Neural cell (in vitro differentiated cells): Measurements from ENCODE around the gene SIK3. TPM values are rescaled to one million over a fixed set of nuclear protein-coding genes. Genes with fewer than 3 reads are reported as not detected.

Experiments used
- H2AFZ ChIP-seq: fragments of 200-600, 300-800 bp; sonication (generic), shearing (Covaris generic); 2 replicates; pipeline ENCODE4 v1.6.0; 2014; ENCODE audit warnings: low read depth, mild to moderate bottlenecking, antibody characterized with exemption, low read length, moderate library complexity
- H3F3A ChIP-seq: fragments of 200-600 bp; shearing (Covaris generic); 2 replicates; pipeline ENCODE4 v1.6.1; 2016; ENCODE audit warnings: mild to moderate bottlenecking, moderate library complexity, mixed read lengths, antibody characterized with exemption, low read length; ENCODE audit not compliant: insufficient read depth, poor library complexity, severe bottlenecking
- H3K27ac ChIP-seq: fragments of 200-600, 300-800 bp; sonication (generic), shearing (Covaris generic); 2 replicates; pipeline ENCODE4 v1.5.1; 2014; ENCODE audit warnings: mild to moderate bottlenecking, low read length, moderate library complexity
- H3K27me3 ChIP-seq: fragments of 300-800, 200-600 bp; sonication (generic), shearing (Covaris generic); 2 replicates; pipeline ENCODE4 v1.6.0; 2014; ENCODE audit warnings: mild to moderate bottlenecking, low read depth, low read length, moderate library complexity; ENCODE audit not compliant: insufficient read depth
- H3K36me3 ChIP-seq: fragments of 300-800, 200-600 bp; sonication (generic), shearing (Covaris generic); 2 replicates; pipeline ENCODE4 v1.5.1; 2014; ENCODE audit warnings: mild to moderate bottlenecking, antibody characterized with exemption, low read length, moderate library complexity; ENCODE audit not compliant: insufficient read depth
- H3K4me2 ChIP-seq: fragments of 300-800, 200-600 bp; sonication (generic), shearing (Covaris generic); 2 replicates; pipeline ENCODE4 v1.6.0; 2014; ENCODE audit warnings: mild to moderate bottlenecking, low read length
- H3K4me3 ChIP-seq: fragments of 300-800, 200-600 bp; sonication (generic), shearing (Covaris generic); 2 replicates; pipeline ENCODE4 v1.5.1; 2014; ENCODE audit warnings: mild to moderate bottlenecking, low read length, moderate library complexity
- H3K79me2 ChIP-seq: fragments of 200-600 bp; shearing (Covaris generic); replicated peaks from 2 replicates; pipeline ENCODE4 v1.6.0; 2014; ENCODE audit warnings: mild to moderate bottlenecking, low read length, moderate library complexity; ENCODE audit not compliant: insufficient read depth
- H3K9ac ChIP-seq: fragments of 300-800, 200-600 bp; sonication (generic), shearing (Covaris generic); 2 replicates; pipeline ENCODE4 v1.6.1; 2016; ENCODE audit warnings: mild to moderate bottlenecking, low read length, mixed read lengths
- H3K9me2 ChIP-seq: fragments of 200-600 bp; shearing (Covaris generic); 2 replicates; pipeline ENCODE4 v1.6.1; 2016; ENCODE audit warnings: mild to moderate bottlenecking, low read length, mixed read lengths; ENCODE audit not compliant: insufficient read depth
- H3K9me3 ChIP-seq: fragments of 200-600, 300-800 bp; sonication (generic), shearing (Covaris generic); 2 replicates; pipeline ENCODE4 v1.6.1; 2016; ENCODE audit warnings: mild to moderate bottlenecking, mixed run types, low read length, moderate library complexity, mixed read lengths
- H4K20me1 ChIP-seq: fragments of 200-600 bp; shearing (Covaris generic); 2 replicates; pipeline ENCODE4 v1.6.1; 2016; ENCODE audit warnings: mild to moderate bottlenecking, mixed run types; ENCODE audit not compliant: insufficient read depth
- CTCF ChIP-seq: fragments of 450-650 bp; IDR thresholded peaks from 2 replicates; pipeline ENCODE4 v1.5.1; 2014; ENCODE audit warnings: antibody characterized with exemption, mild to moderate bottlenecking, moderate library complexity; ENCODE audit not compliant: poor library complexity, severe bottlenecking
- EP300 ChIP-seq: fragments of 450-650 bp; conservative IDR thresholded peaks from 2 replicates; pipeline ENCODE4 v1.6.1; 2014; ENCODE audit warnings: antibody characterized with exemption, mild to moderate bottlenecking, moderate library complexity; ENCODE audit not compliant: poor library complexity, severe bottlenecking
- EZH2 ChIP-seq: fragments of 200-600, 300-800 bp; shearing (Covaris generic), sonication (generic); IDR thresholded peaks from 2 replicates; pipeline ENCODE4 v1.6.1; 2014; ENCODE audit warnings: antibody characterized with exemption, low read length, borderline replicate concordance, mild to moderate bottlenecking; ENCODE audit not compliant: insufficient read depth, poor library complexity, severe bottlenecking
- MXI1 ChIP-seq: fragments of 450-650 bp; conservative IDR thresholded peaks from 2 replicates; pipeline ENCODE4 v1.6.1; 2014; ENCODE audit warnings: antibody characterized with exemption, mild to moderate bottlenecking; ENCODE audit not compliant: poor library complexity, severe bottlenecking
- POLR2AphosphoS5 ChIP-seq: IDR thresholded peaks from 2 replicates; pipeline ENCODE4 v1.6.1; 2012
- RAD21 ChIP-seq: fragments of 450-650 bp; conservative IDR thresholded peaks from 2 replicates; pipeline ENCODE4 v1.6.1; 2014; ENCODE audit warnings: antibody characterized with exemption, mild to moderate bottlenecking, moderate library complexity
- REST ChIP-seq: IDR thresholded peaks from 2 replicates; pipeline ENCODE4 v1.6.1; 2012; ENCODE audit warnings: borderline replicate concordance
- SMC3 ChIP-seq: fragments of 450-650 bp; conservative IDR thresholded peaks from 2 replicates; pipeline ENCODE4 v1.6.1; 2014; ENCODE audit warnings: antibody characterized with exemption, mild to moderate bottlenecking, moderate library complexity; ENCODE audit not compliant: poor library complexity
- TAF1 ChIP-seq: IDR thresholded peaks from 2 replicates; pipeline ENCODE4 v1.6.1; 2012; ENCODE audit warnings: low read depth
- polyA plus RNA-seq: library from polyadenylated mRNA; depleted of rRNA; stranded (reverse); fragments of >200 nt; gene quantifications from 2 replicates; pipeline ENCODE4 v1.2.3, GENCODE V29; 2014

SIK3 gene
- polyA plus RNA-seq, 1 donor from 2014 or later = 11.2 TPM

GRCh38 chr11:117019871-117020270 lies 78.4 kb downstream of the SIK3 start:
- no peaks in the 10 kb centered on the region for H3K36me3 ChIP-seq
- H3K9me3 ChIP-seq = no peaks in the 10 kb centered on the region
- H3K27me3 ChIP-seq = no peaks in the 10 kb centered on the region
- no peaks in the 10 kb centered on the region for H3K9me2 ChIP-seq
- TF ChIP-seq SMC3 (no peak), EP300 (no peak), MXI1 (no peak), CTCF (no peak), EZH2 (no peak), TAF1 (no peak), POLR2AphosphoS5 (no peak), RAD21 (no peak), REST (no peak)
- no peak overlapping the region for H2AFZ ChIP-seq
- H3K79me2 ChIP-seq = peaks cover 13% of the 10 kb centered on the region
- H3K27ac ChIP-seq = no peak overlapping the region
- H3K4me2 ChIP-seq = no peak overlapping the region
- no peaks in the 10 kb centered on the region for H4K20me1 ChIP-seq
- H3F3A ChIP-seq = no peaks in the 10 kb centered on the region
- H3K4me3 ChIP-seq = no peak overlapping the region
- no peak overlapping the region for H3K9ac ChIP-seq

- H3F3A ChIP-seq = no peaks in the 10 kb centered on the region
- no peak overlapping the region for H3K27ac ChIP-seq
- no peak overlapping the region for H3K4me2 ChIP-seq
- H3K9me3 ChIP-seq = no peaks in the 10 kb centered on the region
- no peaks in the 10 kb centered on the region for H4K20me1 ChIP-seq
- no peaks in the 10 kb centered on the region for H3K9me2 ChIP-seq
- H3K36me3 ChIP-seq = no peaks in the 10 kb centered on the region
- no peak for TF ChIP-seq EP300
- TF ChIP-seq SMC3 = no peak
- no peak for TF ChIP-seq CTCF
- no peak for TF ChIP-seq MXI1
- no peak for TF ChIP-seq EZH2
- TF ChIP-seq REST = no peak
- TF ChIP-seq TAF1 = no peak
- no peak for TF ChIP-seq RAD21
- no peak for TF ChIP-seq POLR2AphosphoS5
- no peak overlapping the region for H3K4me3 ChIP-seq
- no peaks in the 10 kb centered on the region for H3K27me3 ChIP-seq
- H2AFZ ChIP-seq = no peak overlapping the region
- H3K79me2 ChIP-seq = peaks cover 11% of the 10 kb centered on the region
- H3K9ac ChIP-seq = no peak overlapping the region
Observed at GRCh38 chr11:117017456-117017855, 80.8 kb downstream of the SIK3 start.
